Measurements from ENCODE around the gene RCN2.

Gene RCN2

GRCh38 chr15:76904461-76905012 is 27.0 kb upstream of the RCN2 start:
- peak overlapping the region; percentile 68 for H2AFZ ChIP-seq (ENCODE audit: low read length, unreplicated experiment)
- H3K27ac ChIP-seq (ENCODE audit: low read depth, low read length): peak overlapping the region; percentile 3; the same call in 1 of the 2 replicates
- no peaks in the 10 kb centered on the region for H3K27me3 ChIP-seq (ENCODE audit: insufficient read depth, low read length)
- H3K4me3 ChIP-seq (ENCODE audit: low read depth, low read length): peak overlapping the region; percentile 79
- H3K79me2 ChIP-seq (ENCODE audit: control insufficient read depth, insufficient read depth, low read length, unreplicated experiment): peaks cover 14% of the 10 kb centered on the region
- peaks cover 23% of the 10 kb centered on the region for H3K4me1 ChIP-seq (ENCODE audit: control insufficient read depth, insufficient read depth, low read length, unreplicated experiment)
- H3K36me3 ChIP-seq (ENCODE audit: insufficient read depth, low read length): no peaks in the 10 kb centered on the region

DNA sequence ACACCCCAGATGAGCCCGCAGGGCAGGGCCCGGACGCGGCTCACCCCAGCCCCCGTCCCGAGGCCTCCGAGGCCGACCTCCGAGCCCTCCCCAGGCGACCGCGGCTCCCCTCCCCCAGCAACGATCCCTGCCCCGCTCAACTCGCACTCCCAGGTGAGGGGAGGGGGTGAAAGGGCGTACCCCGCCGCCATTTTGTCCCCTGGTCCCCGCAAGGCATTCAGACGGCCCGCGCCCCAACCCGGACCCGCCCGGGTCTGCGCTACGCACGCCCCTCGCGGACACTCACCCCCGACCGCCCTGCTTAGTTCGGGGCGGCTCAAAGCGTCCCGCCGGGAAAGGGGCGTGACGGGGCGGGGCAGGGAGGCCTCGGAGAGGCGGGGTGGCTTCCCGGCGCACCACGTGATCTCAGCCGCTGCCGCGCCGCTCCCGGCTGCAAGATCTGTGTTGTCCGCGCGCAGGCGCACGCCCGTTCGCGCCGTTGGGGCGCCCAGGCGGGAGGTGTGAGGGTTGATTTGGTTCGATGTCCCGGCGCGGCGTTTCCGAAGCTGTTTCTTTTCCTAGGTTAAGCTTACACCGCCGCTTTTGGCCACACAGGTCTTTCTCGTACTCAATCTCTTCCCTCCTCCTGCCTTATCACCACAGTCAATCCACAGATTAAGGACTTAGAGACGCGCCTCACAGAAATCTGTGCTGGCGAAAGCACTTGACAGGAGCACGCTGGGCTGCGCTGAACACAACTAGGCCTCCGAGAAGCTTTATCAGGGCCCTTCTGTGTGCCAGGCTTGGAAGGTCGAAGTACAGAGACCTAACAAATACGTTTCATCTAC is 26.3 kb upstream of the RCN2 start, which contains the start of gene SCAPER:
SCAPER (minus strand) TSS at position 328 of the 827 bp plus-strand sequence. CDS start 21,523 bp downstream, outside the sequence.
- peak within 1 kb of the TSS; percentile 52; the same call in 1 of the 2 replicates for H3K27ac ChIP-seq (ENCODE audit: low read depth, low read length)
- peak within 1 kb of the TSS; percentile 99 for H2AFZ ChIP-seq (ENCODE audit: low read length, unreplicated experiment)
- H3K36me3 ChIP-seq (ENCODE audit: insufficient read depth, low read length): no peaks in the 10 kb centered on the region
- no peaks in the 10 kb centered on the region for H3K27me3 ChIP-seq (ENCODE audit: insufficient read depth, low read length)
- peaks cover 14% of the 10 kb centered on the region for H3K79me2 ChIP-seq (ENCODE audit: control insufficient read depth, insufficient read depth, low read length, unreplicated experiment)
- H3K4me3 ChIP-seq (ENCODE audit: low read depth, low read length): peak within 1 kb of the TSS; percentile 79
- H3K4me1 ChIP-seq (ENCODE audit: control insufficient read depth, insufficient read depth, low read length, unreplicated experiment): peaks cover 23% of the 10 kb centered on the region

DNA sequence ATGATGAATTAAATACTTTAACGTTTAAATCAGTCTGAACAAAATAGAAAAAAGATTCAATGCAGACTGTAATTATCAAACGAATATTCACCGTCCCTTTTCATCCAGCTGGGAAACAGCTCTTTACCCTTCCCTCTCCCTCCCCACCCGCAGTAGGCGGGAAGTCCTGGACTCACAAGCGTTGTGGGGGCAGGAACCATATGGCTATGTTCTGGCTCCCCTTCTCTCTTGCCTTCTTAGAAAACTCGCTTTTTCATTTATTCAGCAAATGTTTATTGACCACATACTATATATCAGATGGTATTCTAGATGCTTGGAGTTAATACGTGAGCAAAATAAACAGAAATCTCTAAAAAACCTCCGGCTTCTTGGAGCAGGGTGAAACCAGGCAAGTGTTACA is 25.7 kb upstream of the RCN2 start:
- Histone ChIP-seq H3K27ac (ENCODE audit: low read depth, low read length) (peak overlapping the region; percentile 52; the same call in 1 of the 2 replicates), H3K36me3 (ENCODE audit: insufficient read depth, low read length) (no peaks in the 10 kb centered on the region), H3K79me2 (ENCODE audit: control insufficient read depth, insufficient read depth, low read length, unreplicated experiment) (peaks cover 14% of the 10 kb centered on the region), H3K4me3 (ENCODE audit: low read depth, low read length) (peak overlapping the region; percentile 79), H2AFZ (ENCODE audit: low read length, unreplicated experiment) (peak overlapping the region; percentile 99), H3K27me3 (ENCODE audit: insufficient read depth, low read length) (no peaks in the 10 kb centered on the region), H3K4me1 (ENCODE audit: control insufficient read depth, insufficient read depth, low read length, unreplicated experiment) (peaks cover 23% of the 10 kb centered on the region)

DNA sequence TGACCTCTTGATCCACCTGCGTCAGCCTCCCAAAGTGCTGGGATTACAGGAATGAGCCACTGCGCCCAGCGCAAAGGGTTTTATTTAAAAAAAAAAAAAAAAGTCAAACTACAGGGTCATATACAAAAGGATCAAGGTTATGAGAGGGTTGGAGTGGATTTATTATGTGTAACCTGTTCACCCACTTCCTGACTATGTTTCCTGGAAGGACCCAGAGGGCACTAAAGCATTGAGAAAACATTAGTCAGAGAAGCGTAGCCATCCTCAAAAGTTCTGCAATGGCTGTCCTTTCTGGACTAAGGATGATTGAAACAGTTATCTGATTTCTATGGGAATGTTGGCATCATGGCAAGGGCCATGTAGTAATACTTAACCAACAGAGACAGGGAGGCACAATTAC is 19.1 kb upstream of the RCN2 start:
- H3K36me3 ChIP-seq (ENCODE audit: insufficient read depth, low read length): no peaks in the 10 kb centered on the region
- H3K27me3 ChIP-seq (ENCODE audit: insufficient read depth, low read length): peaks cover 45% of the 10 kb centered on the region
- no peaks in the 10 kb centered on the region for H3K4me1 ChIP-seq (ENCODE audit: control insufficient read depth, insufficient read depth, low read length, unreplicated experiment)
- H3K79me2 ChIP-seq (ENCODE audit: control insufficient read depth, insufficient read depth, low read length, unreplicated experiment): no peaks in the 10 kb centered on the region
- no peak overlapping the region for H3K4me3 ChIP-seq (ENCODE audit: low read depth, low read length)
- H3K27ac ChIP-seq (ENCODE audit: low read depth, low read length): no peak overlapping the region
- no peak overlapping the region for H2AFZ ChIP-seq (ENCODE audit: low read length, unreplicated experiment)

- no peak overlapping the region for H3K4me3 ChIP-seq (ENCODE audit: low read depth, low read length)
- H3K4me1 ChIP-seq (ENCODE audit: control insufficient read depth, insufficient read depth, low read length, unreplicated experiment): no peaks in the 10 kb centered on the region
- H3K36me3 ChIP-seq (ENCODE audit: insufficient read depth, low read length): no peaks in the 10 kb centered on the region
- no peaks in the 10 kb centered on the region for H3K79me2 ChIP-seq (ENCODE audit: control insufficient read depth, insufficient read depth, low read length, unreplicated experiment)
- no peak overlapping the region for H3K27ac ChIP-seq (ENCODE audit: low read depth, low read length)
- no peak overlapping the region for H2AFZ ChIP-seq (ENCODE audit: low read length, unreplicated experiment)
- H3K27me3 ChIP-seq (ENCODE audit: insufficient read depth, low read length): peaks cover 54% of the 10 kb centered on the region
Observed at GRCh38 chr15:76913737-76914136, 17.8 kb upstream of the RCN2 start.

GRCh38 chr15:76916369-76916768 is 15.2 kb upstream of the RCN2 start:
- H3K4me1 ChIP-seq (ENCODE audit: control insufficient read depth, insufficient read depth, low read length, unreplicated experiment): no peaks in the 10 kb centered on the region
- H3K27me3 ChIP-seq (ENCODE audit: insufficient read depth, low read length): peaks cover 58% of the 10 kb centered on the region
- no peak overlapping the region for H3K4me3 ChIP-seq (ENCODE audit: low read depth, low read length)
- no peak overlapping the region for H2AFZ ChIP-seq (ENCODE audit: low read length, unreplicated experiment)
- no peaks in the 10 kb centered on the region for H3K79me2 ChIP-seq (ENCODE audit: control insufficient read depth, insufficient read depth, low read length, unreplicated experiment)
- H3K36me3 ChIP-seq (ENCODE audit: insufficient read depth, low read length): no peaks in the 10 kb centered on the region
- H3K27ac ChIP-seq (ENCODE audit: low read depth, low read length): no peak overlapping the region

- no peak overlapping the region for H3K27ac ChIP-seq (ENCODE audit: low read depth, low read length)
- peaks cover 9% of the 10 kb centered on the region for H3K4me1 ChIP-seq (ENCODE audit: control insufficient read depth, insufficient read depth, low read length, unreplicated experiment)
- no peaks in the 10 kb centered on the region for H3K36me3 ChIP-seq (ENCODE audit: insufficient read depth, low read length)
- H2AFZ ChIP-seq (ENCODE audit: low read length, unreplicated experiment): peak overlapping the region; percentile 16
- H3K4me3 ChIP-seq (ENCODE audit: low read depth, low read length): no peak overlapping the region
- peaks cover 3% of the 10 kb centered on the region; the same call in 1 of the 2 replicates for H3K27me3 ChIP-seq (ENCODE audit: insufficient read depth, low read length)
- peaks cover 13% of the 10 kb centered on the region for H3K79me2 ChIP-seq (ENCODE audit: control insufficient read depth, insufficient read depth, low read length, unreplicated experiment)
Observed at GRCh38 chr15:76928201-76928600, 3.3 kb upstream of the RCN2 start.

DNA sequence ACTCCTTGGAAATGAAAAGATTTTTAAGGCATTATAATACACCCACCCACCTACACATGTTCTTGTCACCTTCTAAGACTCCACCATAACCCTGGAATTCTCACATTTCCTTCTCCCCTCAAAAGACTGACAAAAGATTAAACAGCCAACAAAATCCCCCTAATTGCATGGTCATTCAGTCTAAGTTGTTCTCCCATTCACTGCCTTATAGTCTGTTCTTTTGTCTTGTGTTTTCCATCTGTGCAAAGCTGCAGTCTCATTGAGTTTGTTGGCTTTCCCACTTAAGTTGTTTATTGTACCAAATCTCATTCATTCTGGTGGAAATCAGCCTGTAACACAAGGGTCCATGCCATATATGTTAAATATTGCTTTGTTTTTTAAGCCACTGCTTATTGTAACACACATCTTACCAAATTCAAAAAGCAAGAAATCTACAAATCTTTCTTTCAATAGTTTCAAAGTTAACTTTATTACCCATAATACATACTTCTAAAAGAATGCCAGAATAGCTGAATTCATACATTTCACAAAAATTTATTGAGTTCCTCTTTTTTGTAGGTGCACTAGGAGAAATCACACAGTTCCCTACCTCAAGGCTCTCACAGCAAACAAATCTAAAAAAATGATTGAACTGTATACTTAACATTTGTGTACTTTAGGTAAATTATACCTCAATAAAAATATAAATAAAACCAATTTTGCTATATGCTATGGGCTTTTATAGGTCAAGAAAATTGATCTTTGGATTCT is 2.4 kb upstream of the RCN2 start:
- Histone ChIP-seq H3K79me2 (ENCODE audit: control insufficient read depth, insufficient read depth, low read length, unreplicated experiment) (peaks cover 13% of the 10 kb centered on the region), H3K4me3 (ENCODE audit: low read depth, low read length) (no peak overlapping the region), H2AFZ (ENCODE audit: low read length, unreplicated experiment) (no peak overlapping the region), H3K36me3 (ENCODE audit: insufficient read depth, low read length) (no peaks in the 10 kb centered on the region), H3K27me3 (ENCODE audit: insufficient read depth, low read length) (no peaks in the 10 kb centered on the region), H3K4me1 (ENCODE audit: control insufficient read depth, insufficient read depth, low read length, unreplicated experiment) (peaks cover 9% of the 10 kb centered on the region), H3K27ac (ENCODE audit: low read depth, low read length) (no peak overlapping the region)

- Histone ChIP-seq H3K79me2 (ENCODE audit: control insufficient read depth, insufficient read depth, low read length, unreplicated experiment) (peaks cover 13% of the 10 kb centered on the region), H2AFZ (ENCODE audit: low read length, unreplicated experiment) (peak overlapping the region; percentile 84), H3K27ac (ENCODE audit: low read depth, low read length) (no peak overlapping the region), H3K27me3 (ENCODE audit: insufficient read depth, low read length) (no peaks in the 10 kb centered on the region), H3K4me1 (ENCODE audit: control insufficient read depth, insufficient read depth, low read length, unreplicated experiment) (peaks cover 9% of the 10 kb centered on the region), H3K36me3 (ENCODE audit: insufficient read depth, low read length) (no peaks in the 10 kb centered on the region; the same call in 1 of the 2 replicates), H3K4me3 (ENCODE audit: low read depth, low read length) (peak overlapping the region; percentile 94)
Observed at GRCh38 chr15:76930831-76931396, 635 bp upstream of the RCN2 start.

Measured in ACC112 (cell line).